SU-DHL-6 (cell line): ENCODE results near the gene CACNG5.

Experiments
- H2AFZ ChIP-seq: fragments of 200-600 bp; sonication (generic); 2 replicates; pipeline ENCODE4 v1.6.1; 2014; ENCODE audit warnings: low read depth, mild to moderate bottlenecking, moderate library complexity, mixed read lengths, antibody characterized with exemption, low read length; ENCODE audit not compliant: severe bottlenecking
- H3F3A ChIP-seq: fragments of 200-600 bp; shearing (Covaris generic); 2 replicates; pipeline ENCODE4 v1.6.0; 2016; ENCODE audit warnings: antibody characterized with exemption, mild to moderate bottlenecking; ENCODE audit not compliant: insufficient read depth
- H3K27ac ChIP-seq: fragments of 200-600 bp; sonication (generic); 2 replicates; pipeline ENCODE4 v1.5.1; 2016; ENCODE audit warnings: low read depth, mild to moderate bottlenecking, low read length, moderate library complexity, mixed read lengths
- H3K27me3 ChIP-seq: fragments of 200-600 bp; sonication (generic), shearing (Covaris generic); 2 replicates; pipeline ENCODE4 v1.6.0; 2014; ENCODE audit warnings: mild to moderate bottlenecking, low read length
- H3K36me3 ChIP-seq: fragments of 200-600 bp; sonication (generic); 2 replicates; pipeline ENCODE4 v1.6.1; 2014; ENCODE audit warnings: mild to moderate bottlenecking, low read length, mixed read lengths
- H3K4me2 ChIP-seq: fragments of 300-600, 200-600 bp; shearing (Covaris generic), sonication (generic); 2 replicates; pipeline ENCODE4 v1.6.0; 2014; ENCODE audit warnings: low read length, low read depth, mild to moderate bottlenecking; ENCODE audit not compliant: poor library complexity, severe bottlenecking
- H3K4me3 ChIP-seq: fragments of 200-600 bp; sonication (generic); 2 replicates; pipeline ENCODE4 v1.5.1; 2014; ENCODE audit warnings: antibody characterized with exemption, low read length, mild to moderate bottlenecking, mixed read lengths; ENCODE audit not compliant: insufficient read depth, poor library complexity, severe bottlenecking
- H3K79me2 ChIP-seq: fragments of 200-600 bp; sonication (generic); 2 replicates; pipeline ENCODE4 v1.6.1; 2014; ENCODE audit warnings: mild to moderate bottlenecking, low read length, moderate library complexity; ENCODE audit not compliant: insufficient read depth
- H3K9ac ChIP-seq: fragments of 200-600 bp; sonication (generic); 2 replicates; pipeline ENCODE4 v1.7.0; 2014; ENCODE audit warnings: mild to moderate bottlenecking, low read length
- H3K9me2 ChIP-seq: fragments of 200-600 bp; sonication (generic); replicated peaks from 2 replicates; pipeline ENCODE4 v1.6.1; 2014; ENCODE audit warnings: low read length; ENCODE audit not compliant: insufficient read depth
- H3K9me3 ChIP-seq: fragments of 200-600 bp; sonication (generic); 2 replicates; pipeline ENCODE4 v1.6.1; 2014; ENCODE audit warnings: low read length, mixed read lengths; ENCODE audit not compliant: insufficient read depth
- H4K20me1 ChIP-seq: fragments of 200-600 bp; sonication (generic); 2 replicates; pipeline ENCODE4 v1.6.1; 2014; ENCODE audit warnings: low read depth, mild to moderate bottlenecking, antibody characterized with exemption, low read length, moderate library complexity, mixed read lengths
- EZH2phosphoT487 ChIP-seq: fragments of 200-600 bp; sonication (generic), shearing (Covaris generic); conservative IDR thresholded peaks from 2 replicates; pipeline ENCODE4 v1.6.1; 2018; ENCODE audit warnings: mild to moderate bottlenecking, antibody characterized with exemption, low read length, moderate library complexity, mixed read lengths
- TF ChIP-seq, protein P1 (sequence below): fragments of 200-600 bp; sonication (generic); IDR thresholded peaks from one replicate; pipeline ENCODE4 v1.5.1; 2017; ENCODE audit warnings: antibody characterized with exemption, mild to moderate bottlenecking, low read length, moderate library complexity; ENCODE audit not compliant: insufficient read depth, poor library complexity, severe bottlenecking

The CACNG5 gene

DNA sequence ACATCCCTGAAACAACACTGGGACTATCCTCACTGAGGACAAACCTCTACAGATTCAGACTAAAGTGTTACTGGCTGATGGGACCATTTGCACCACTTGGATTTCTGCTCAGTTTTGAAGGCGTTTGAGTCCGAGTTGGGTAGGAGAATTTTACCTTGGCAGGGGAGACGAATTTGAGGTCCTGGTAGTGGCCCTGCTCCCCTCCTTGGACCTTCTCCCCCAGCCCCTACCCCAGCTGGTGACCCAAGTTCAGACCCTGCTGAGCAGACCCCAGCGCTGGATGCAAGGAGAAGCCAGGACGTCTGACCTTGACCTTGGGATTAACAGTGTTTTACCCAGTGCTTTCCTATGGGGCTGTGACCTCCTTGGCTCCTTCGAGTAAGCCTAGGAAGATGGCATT, 13.6 kb downstream of the CACNG5 start:
- no peaks in the 10 kb centered on the region for H3K27me3 ChIP-seq
- no peaks in the 10 kb centered on the region for H3K79me2 ChIP-seq
- no peak overlapping the region for H2AFZ ChIP-seq
- H4K20me1 ChIP-seq = no peaks in the 10 kb centered on the region
- no peak overlapping the region for H3K9ac ChIP-seq
- H3K4me2 ChIP-seq = no peak overlapping the region
- no peaks in the 10 kb centered on the region for H3F3A ChIP-seq
- no peak overlapping the region for H3K27ac ChIP-seq
- no peaks in the 10 kb centered on the region for H3K36me3 ChIP-seq
- H3K9me3 ChIP-seq = 0 out of 2 replicates have a peak, but pooled peaks cover 5% of the 10 kb centered on the region
- no peaks in the 10 kb centered on the region for H3K9me2 ChIP-seq
- H3K4me3 ChIP-seq = no peak overlapping the region
- TF ChIP-seq EZH2phosphoT487 = no peak
- TF ChIP-seq, protein P1, sequence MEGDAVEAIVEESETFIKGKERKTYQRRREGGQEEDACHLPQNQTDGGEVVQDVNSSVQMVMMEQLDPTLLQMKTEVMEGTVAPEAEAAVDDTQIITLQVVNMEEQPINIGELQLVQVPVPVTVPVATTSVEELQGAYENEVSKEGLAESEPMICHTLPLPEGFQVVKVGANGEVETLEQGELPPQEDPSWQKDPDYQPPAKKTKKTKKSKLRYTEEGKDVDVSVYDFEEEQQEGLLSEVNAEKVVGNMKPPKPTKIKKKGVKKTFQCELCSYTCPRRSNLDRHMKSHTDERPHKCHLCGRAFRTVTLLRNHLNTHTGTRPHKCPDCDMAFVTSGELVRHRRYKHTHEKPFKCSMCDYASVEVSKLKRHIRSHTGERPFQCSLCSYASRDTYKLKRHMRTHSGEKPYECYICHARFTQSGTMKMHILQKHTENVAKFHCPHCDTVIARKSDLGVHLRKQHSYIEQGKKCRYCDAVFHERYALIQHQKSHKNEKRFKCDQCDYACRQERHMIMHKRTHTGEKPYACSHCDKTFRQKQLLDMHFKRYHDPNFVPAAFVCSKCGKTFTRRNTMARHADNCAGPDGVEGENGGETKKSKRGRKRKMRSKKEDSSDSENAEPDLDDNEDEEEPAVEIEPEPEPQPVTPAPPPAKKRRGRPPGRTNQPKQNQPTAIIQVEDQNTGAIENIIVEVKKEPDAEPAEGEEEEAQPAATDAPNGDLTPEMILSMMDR = no peak

DNA sequence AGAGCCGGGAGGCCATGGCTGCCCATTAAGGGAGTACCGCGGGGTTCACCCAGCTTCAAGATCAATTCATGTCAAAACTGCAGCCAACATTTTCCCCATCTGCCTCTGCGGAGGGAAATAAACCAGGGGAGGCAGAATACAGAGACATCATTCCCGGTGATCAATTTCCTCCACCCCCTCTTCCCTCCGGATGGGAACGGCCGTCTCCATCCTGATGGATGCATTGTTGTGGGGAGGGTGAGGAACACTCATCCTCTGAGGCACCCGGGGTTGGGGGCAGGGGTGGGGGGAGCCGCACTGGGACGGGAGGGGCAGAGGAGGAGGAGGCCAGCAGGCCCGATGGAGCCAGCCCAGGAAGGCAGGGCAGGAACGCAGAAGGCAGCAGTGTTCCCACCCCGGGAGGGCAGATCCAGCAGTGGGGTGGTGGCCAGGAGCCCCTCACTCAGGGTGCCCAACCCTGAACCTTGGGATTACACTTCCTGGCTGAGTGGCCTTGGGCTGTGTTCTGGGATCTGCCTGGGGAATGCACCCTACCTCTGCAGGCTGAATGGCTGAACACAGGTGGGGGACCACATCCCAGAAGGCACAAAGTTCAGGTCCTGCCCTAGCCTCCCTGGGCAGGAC, 14.2 kb downstream of the CACNG5 start:
- Histone ChIP-seq H3K27ac (no peak overlapping the region), H3K4me2 (no peak overlapping the region), H2AFZ (no peak overlapping the region), H3K9ac (no peak overlapping the region), H3K9me3 (0 out of 2 replicates have a peak, but pooled peaks cover 5% of the 10 kb centered on the region), H4K20me1 (no peaks in the 10 kb centered on the region), H3K36me3 (no peaks in the 10 kb centered on the region), H3K9me2 (no peaks in the 10 kb centered on the region), H3K27me3 (no peaks in the 10 kb centered on the region), H3K79me2 (no peaks in the 10 kb centered on the region), H3F3A (no peaks in the 10 kb centered on the region), H3K4me3 (no peak overlapping the region)
- no peak for TF ChIP-seq EZH2phosphoT487
- TF ChIP-seq, protein P1 = no peak

DNA sequence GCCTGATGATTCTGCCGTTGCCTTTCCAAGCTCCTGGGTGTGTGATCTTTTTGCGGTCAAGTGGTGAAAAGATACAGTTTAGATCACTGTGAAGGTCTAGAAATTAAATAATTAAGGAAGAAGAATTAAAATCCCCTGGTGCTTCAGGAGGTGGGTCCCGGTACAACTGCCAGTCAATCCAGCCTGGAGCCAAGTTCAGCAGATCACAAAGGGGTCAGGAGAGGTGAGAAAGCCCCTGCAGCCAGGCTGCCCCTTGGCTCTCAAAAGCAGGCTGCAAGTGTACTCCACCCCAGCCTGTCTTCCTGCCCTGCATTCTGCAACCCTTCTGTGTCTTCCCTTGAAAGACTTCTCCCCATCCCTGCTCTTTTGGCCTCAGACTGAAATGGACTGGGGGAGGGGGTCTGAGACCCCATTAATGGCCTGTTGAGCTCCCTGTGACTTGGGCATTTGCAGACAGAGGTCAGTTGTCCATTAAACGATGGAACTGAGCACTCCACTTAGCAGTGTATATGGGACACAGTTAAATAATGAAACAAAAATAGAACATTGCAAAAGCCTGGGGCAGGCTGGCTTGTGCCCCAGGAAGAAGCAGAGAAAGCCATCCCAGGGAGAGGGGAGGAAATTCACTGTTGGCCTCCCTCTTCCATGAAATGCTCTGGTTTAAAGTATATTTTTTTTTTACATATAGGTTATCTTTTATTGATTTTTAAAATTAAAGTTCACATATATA, 15.1 kb downstream of the CACNG5 start:
- H3K4me2 ChIP-seq = no peak overlapping the region
- H4K20me1 ChIP-seq = no peaks in the 10 kb centered on the region
- H3K9ac ChIP-seq = no peak overlapping the region
- TF ChIP-seq EZH2phosphoT487 = no peak
- TF ChIP-seq, protein P1 = no peak
- no peaks in the 10 kb centered on the region for H3K36me3 ChIP-seq
- no peaks in the 10 kb centered on the region for H3K79me2 ChIP-seq
- no peaks in the 10 kb centered on the region for H3K27me3 ChIP-seq
- H3K9me2 ChIP-seq = no peaks in the 10 kb centered on the region
- H3K27ac ChIP-seq = no peak overlapping the region
- H2AFZ ChIP-seq = no peak overlapping the region
- 0 out of 2 replicates have a peak, but pooled peaks cover 5% of the 10 kb centered on the region for H3K9me3 ChIP-seq
- H3F3A ChIP-seq = no peaks in the 10 kb centered on the region
- no peak overlapping the region for H3K4me3 ChIP-seq
